NB4 (cell line): ENCODE measurements around the gene RFC3.

Source experiments
- CTCF ChIP-seq: IDR thresholded peaks from one replicate; pipeline ENCODE4 v1.5.1; 2012; ENCODE audit warnings: low read depth, low read length
- MYC ChIP-seq: IDR thresholded peaks from 2 replicates; pipeline ENCODE4 v1.6.1; 2011; ENCODE audit warnings: low read depth, low read length
- POLR2A ChIP-seq: IDR thresholded peaks from 2 replicates; pipeline ENCODE4 v1.6.1; 2011; ENCODE audit warnings: mild to moderate bottlenecking; ENCODE audit not compliant: insufficient read length; ENCODE audit errors: extremely low read depth

GRCh38 chr13:33846303-33847062, 28.5 kb downstream of the RFC3 start:
- TF ChIP-seq CTCF (no peak), POLR2A (no peak), MYC (no peak)
